Neural progenitor cell (in vitro differentiated cells): ENCODE data around the gene MEGF6. TPM values are rescaled to one million over a fixed set of nuclear protein-coding genes. Genes with fewer than 3 reads are reported as not detected.

Experiments used
- DNase-seq: peaks from one replicate; pipeline ENCODE4 v3.0.0-alpha.2; 2016; ENCODE audit warnings: low spot score
- H2AFZ ChIP-seq: fragments of 200-600 bp; sonication (generic); replicated peaks from 2 replicates; pipeline ENCODE4 v1.6.1; 2016; ENCODE audit warnings: antibody characterized with exemption
- H3F3A ChIP-seq: fragments of 200-600 bp; sonication (generic); 2 replicates; pipeline ENCODE4 v1.6.1; 2016; ENCODE audit warnings: antibody characterized with exemption, low read depth
- H3K27ac ChIP-seq: fragments of 200-600 bp; sonication (generic); 2 replicates; pipeline ENCODE4 v1.5.1; 2016; ENCODE audit warnings: mild to moderate bottlenecking
- H3K27me3 ChIP-seq: fragments of 200-600 bp; sonication (generic); 2 replicates; pipeline ENCODE4 v1.6.1; 2016; ENCODE audit warnings: mild to moderate bottlenecking, moderate library complexity
- H3K36me3 ChIP-seq: fragments of 200-600 bp; sonication (generic); 2 replicates; pipeline ENCODE4 v1.5.1; 2016
- H3K4me1 ChIP-seq: fragments of 200-600 bp; sonication (generic); 2 replicates; pipeline ENCODE4 v1.6.1; 2016; ENCODE audit warnings: mixed run types
- H3K4me2 ChIP-seq: fragments of 200-600 bp; sonication (generic); 2 replicates; pipeline ENCODE4 v1.6.1; 2016
- H3K4me3 ChIP-seq: fragments of 200-600 bp; sonication (generic); 2 replicates; pipeline ENCODE4 v1.5.1; 2016
- H3K79me2 ChIP-seq: fragments of 200-600 bp; sonication (generic); 2 replicates; pipeline ENCODE4 v1.6.1; 2016; ENCODE audit warnings: low read depth
- H3K9ac ChIP-seq: fragments of 200-600 bp; sonication (generic); 2 replicates; pipeline ENCODE4 v1.6.1; 2016
- H3K9me3 ChIP-seq: fragments of 200-600 bp; sonication (generic); 2 replicates; pipeline ENCODE4 v1.5.1; 2016; ENCODE audit warnings: low read depth
- H4K20me1 ChIP-seq: fragments of 200-600 bp; sonication (generic); 2 replicates; pipeline ENCODE4 v1.6.1; 2016; ENCODE audit warnings: low read depth
- H3K27ac Mint-ChIP-seq: 3 replicates; pipeline ENCODE4 v1.8.0; 2021; ENCODE audit warnings: mixed read lengths
- H3K27me3 Mint-ChIP-seq: 2 replicates; pipeline ENCODE4 v1.8.0; 2022; ENCODE audit warnings: low read depth, mild to moderate bottlenecking, inconsistent platforms, moderate library complexity, mixed read lengths; ENCODE audit not compliant: insufficient read depth
- H3K36me3 Mint-ChIP-seq: 3 replicates; pipeline ENCODE4 v1.8.0; 2021; ENCODE audit warnings: mixed read lengths
- H3K4me1 Mint-ChIP-seq: 3 replicates; pipeline ENCODE4 v1.8.0; 2021; ENCODE audit warnings: mixed read lengths
- H3K4me3 Mint-ChIP-seq: 3 replicates; pipeline ENCODE4 v1.8.0; 2021; ENCODE audit warnings: mild to moderate bottlenecking, moderate library complexity, mixed read lengths
- H3K9me3 Mint-ChIP-seq: 3 replicates; pipeline ENCODE4 v1.8.0; 2020; ENCODE audit warnings: mixed read lengths
- EZH2 ChIP-seq: fragments of 200-600 bp; sonication (generic); IDR thresholded peaks from 2 replicates; pipeline ENCODE4 v1.6.1; 2017; ENCODE audit warnings: antibody characterized with exemption, mild to moderate bottlenecking, moderate library complexity
- EZH2phosphoT487 ChIP-seq: fragments of 200-600 bp; sonication (generic); IDR thresholded peaks from 2 replicates; pipeline ENCODE4 v1.6.1; 2017; ENCODE audit warnings: antibody characterized with exemption
- total RNA-seq: library from RNA; depleted of rRNA; stranded (reverse); fragments of >200 nt; gene quantifications from 2 replicates; pipeline ENCODE4 v1.2.3, GENCODE V29; 2015; ENCODE audit warnings: low replicate concordance
- TF ChIP-seq, protein P1 (sequence below): fragments of 200-600 bp; sonication (generic); IDR thresholded peaks from 2 replicates; pipeline ENCODE4 v1.5.1; 2017; ENCODE audit warnings: antibody characterized with exemption, mild to moderate bottlenecking

The MEGF6 gene
- total RNA-seq, 1 donor from 2014 or later, result 1.7 TPM

DNA sequence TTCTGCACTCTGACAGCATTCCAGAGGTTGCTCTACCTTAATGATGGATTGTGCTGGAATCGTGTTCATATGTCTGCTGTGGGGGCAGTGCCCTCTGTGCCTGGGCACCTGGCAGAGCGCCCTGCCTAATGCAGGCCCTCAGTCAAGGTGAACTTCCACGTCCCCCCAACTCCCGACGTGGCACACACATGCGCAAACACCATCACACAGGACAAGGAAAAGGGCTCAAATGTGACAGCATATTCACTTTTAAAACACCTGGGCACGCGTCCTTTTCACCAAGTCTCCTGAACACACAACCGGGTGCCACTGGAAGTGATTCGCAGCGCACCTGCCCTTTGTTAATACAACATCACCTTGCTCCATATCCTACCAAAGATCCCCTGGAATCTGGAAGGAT is 25.2 kb upstream of the MEGF6 start:
- Mint-ChIP-seq H3K27me3 (peaks cover 2% of the 10 kb centered on the region), H3K4me1 (no peaks in the 10 kb centered on the region), H3K4me3 (no peak overlapping the region), H3K27ac (peak overlapping the region; percentile 3), H3K36me3 (peaks cover 11% of the 10 kb centered on the region), H3K9me3 (no peaks in the 10 kb centered on the region)
- Histone ChIP-seq H3K4me1 (peaks cover 8% of the 10 kb centered on the region), H3K36me3 (no peaks in the 10 kb centered on the region), H3K27me3 (no peaks in the 10 kb centered on the region), H3K4me2 (no peak overlapping the region), H3K4me3 (no peak overlapping the region), H3K9ac (no peak overlapping the region), H3K79me2 (no peaks in the 10 kb centered on the region), H2AFZ (no peak overlapping the region), H3F3A (peaks cover 10% of the 10 kb centered on the region), H3K27ac (no peak overlapping the region), H3K9me3 (no peaks in the 10 kb centered on the region), H4K20me1 (peaks cover under 1% of the 10 kb centered on the region)
- no peak for DNase-seq
- TF ChIP-seq EZH2, result no peak

- H3K4me1 Mint-ChIP-seq, result no peaks in the 10 kb centered on the region
- H3K27me3 Mint-ChIP-seq, result no peaks in the 10 kb centered on the region
- Histone ChIP-seq H2AFZ (no peak overlapping the region), H3K27me3 (no peaks in the 10 kb centered on the region), H3K9me3 (no peaks in the 10 kb centered on the region), H3K4me3 (no peak overlapping the region), H3K9ac (no peak overlapping the region), H3K4me1 (peaks cover 11% of the 10 kb centered on the region), H3K36me3 (no peaks in the 10 kb centered on the region), H3K27ac (no peak overlapping the region), H4K20me1 (no peaks in the 10 kb centered on the region), H3K79me2 (no peaks in the 10 kb centered on the region), H3F3A (peaks cover 14% of the 10 kb centered on the region), H3K4me2 (no peak overlapping the region)
- H3K4me3 Mint-ChIP-seq, result no peak overlapping the region
- H3K9me3 Mint-ChIP-seq, result no peaks in the 10 kb centered on the region
- H3K27ac Mint-ChIP-seq, result no peak overlapping the region
- DNase-seq, result no peak
- peaks cover 11% of the 10 kb centered on the region for H3K36me3 Mint-ChIP-seq
- TF ChIP-seq EZH2phosphoT487 (no peak), EZH2 (no peak)
- TF ChIP-seq, protein P1, sequence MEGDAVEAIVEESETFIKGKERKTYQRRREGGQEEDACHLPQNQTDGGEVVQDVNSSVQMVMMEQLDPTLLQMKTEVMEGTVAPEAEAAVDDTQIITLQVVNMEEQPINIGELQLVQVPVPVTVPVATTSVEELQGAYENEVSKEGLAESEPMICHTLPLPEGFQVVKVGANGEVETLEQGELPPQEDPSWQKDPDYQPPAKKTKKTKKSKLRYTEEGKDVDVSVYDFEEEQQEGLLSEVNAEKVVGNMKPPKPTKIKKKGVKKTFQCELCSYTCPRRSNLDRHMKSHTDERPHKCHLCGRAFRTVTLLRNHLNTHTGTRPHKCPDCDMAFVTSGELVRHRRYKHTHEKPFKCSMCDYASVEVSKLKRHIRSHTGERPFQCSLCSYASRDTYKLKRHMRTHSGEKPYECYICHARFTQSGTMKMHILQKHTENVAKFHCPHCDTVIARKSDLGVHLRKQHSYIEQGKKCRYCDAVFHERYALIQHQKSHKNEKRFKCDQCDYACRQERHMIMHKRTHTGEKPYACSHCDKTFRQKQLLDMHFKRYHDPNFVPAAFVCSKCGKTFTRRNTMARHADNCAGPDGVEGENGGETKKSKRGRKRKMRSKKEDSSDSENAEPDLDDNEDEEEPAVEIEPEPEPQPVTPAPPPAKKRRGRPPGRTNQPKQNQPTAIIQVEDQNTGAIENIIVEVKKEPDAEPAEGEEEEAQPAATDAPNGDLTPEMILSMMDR, result no peak
Measured at GRCh38 chr1:3636080-3636479, 24.8 kb upstream of the MEGF6 start.

DNA sequence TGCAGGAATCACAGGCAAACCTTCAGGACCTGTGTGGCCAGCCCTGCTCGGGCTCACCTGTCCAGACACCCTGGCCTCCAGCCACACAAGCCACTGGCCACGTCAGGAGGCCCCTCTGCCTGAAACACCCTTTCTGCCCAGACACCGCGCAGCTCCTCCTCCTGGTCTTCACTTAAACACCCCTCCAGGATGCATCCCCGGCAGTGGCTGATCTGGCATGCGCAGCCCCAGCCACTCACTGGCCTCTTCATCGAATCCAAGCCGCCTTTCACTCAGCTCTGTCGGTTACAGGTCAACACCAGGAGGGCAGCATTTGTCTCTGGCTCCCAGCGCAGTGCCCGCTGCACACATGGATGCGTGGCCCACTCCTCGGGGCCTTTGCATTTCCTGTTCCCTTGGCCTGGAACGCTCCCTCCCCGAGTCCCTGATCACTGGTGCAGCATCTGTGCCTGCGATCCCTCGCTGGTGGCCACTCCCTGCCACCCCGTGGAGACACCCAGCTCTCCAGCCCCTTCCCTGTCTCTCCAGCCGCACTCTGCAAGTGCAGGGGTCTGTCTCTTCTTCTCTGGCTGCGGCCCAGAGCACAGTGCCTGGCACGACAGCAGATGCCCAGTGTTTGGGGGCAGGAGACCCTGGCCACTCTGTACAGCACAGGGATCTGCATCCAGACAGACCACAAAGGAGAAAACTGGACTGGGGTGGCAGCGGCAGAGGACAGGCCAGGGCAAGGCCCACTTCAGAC is 22.9 kb upstream of the MEGF6 start:
- Histone ChIP-seq H3F3A (peaks cover 18% of the 10 kb centered on the region), H3K4me3 (no peak overlapping the region), H3K4me1 (peaks cover 11% of the 10 kb centered on the region), H3K9ac (no peak overlapping the region), H2AFZ (no peak overlapping the region), H3K27me3 (no peaks in the 10 kb centered on the region), H3K27ac (no peak overlapping the region), H4K20me1 (no peaks in the 10 kb centered on the region), H3K36me3 (no peaks in the 10 kb centered on the region), H3K79me2 (no peaks in the 10 kb centered on the region), H3K9me3 (no peaks in the 10 kb centered on the region), H3K4me2 (no peak overlapping the region)
- Mint-ChIP-seq H3K4me1 (no peaks in the 10 kb centered on the region), H3K27ac (no peak overlapping the region), H3K4me3 (no peak overlapping the region), H3K27me3 (no peaks in the 10 kb centered on the region), H3K36me3 (peaks cover 11% of the 10 kb centered on the region), H3K9me3 (no peaks in the 10 kb centered on the region)
- no peak for DNase-seq
- TF ChIP-seq, protein P1, result no peak
- TF ChIP-seq EZH2phosphoT487 (no peak), EZH2 (no peak)

GRCh38 chr1:3633344-3634058 is 22.2 kb upstream of the MEGF6 start:
- TF ChIP-seq EZH2phosphoT487 (no peak), EZH2 (no peak)
- TF ChIP-seq, protein P1, result no peak
- Histone ChIP-seq H3K4me1 (peaks cover 11% of the 10 kb centered on the region), H3K9ac (no peak overlapping the region), H3K79me2 (no peaks in the 10 kb centered on the region), H3K9me3 (no peaks in the 10 kb centered on the region), H3K4me2 (no peak overlapping the region), H2AFZ (no peak overlapping the region), H3K4me3 (no peak overlapping the region), H3K36me3 (no peaks in the 10 kb centered on the region), H3F3A (peaks cover 18% of the 10 kb centered on the region), H3K27me3 (no peaks in the 10 kb centered on the region), H4K20me1 (no peaks in the 10 kb centered on the region), H3K27ac (no peak overlapping the region)
- H3K4me3 Mint-ChIP-seq, result no peak overlapping the region
- H3K36me3 Mint-ChIP-seq, result peaks cover 13% of the 10 kb centered on the region
- no peaks in the 10 kb centered on the region for H3K9me3 Mint-ChIP-seq
- H3K27ac Mint-ChIP-seq, result no peak overlapping the region
- no peaks in the 10 kb centered on the region for H3K4me1 Mint-ChIP-seq
- H3K27me3 Mint-ChIP-seq, result no peaks in the 10 kb centered on the region
- no peak for DNase-seq
